HG02588 (cell line): ENCODE measurements around the gene PRIMA1.

ENCODE experiments used
- ATAC-seq: cut with Tn5 transposase; IDR thresholded peaks from one replicate; pipeline ENCODE4 v1.9.1; 2021; ENCODE audit warnings: mild to moderate bottlenecking, moderate library complexity; ENCODE audit not compliant: unreplicated experiment

The PRIMA1 gene

DNA sequence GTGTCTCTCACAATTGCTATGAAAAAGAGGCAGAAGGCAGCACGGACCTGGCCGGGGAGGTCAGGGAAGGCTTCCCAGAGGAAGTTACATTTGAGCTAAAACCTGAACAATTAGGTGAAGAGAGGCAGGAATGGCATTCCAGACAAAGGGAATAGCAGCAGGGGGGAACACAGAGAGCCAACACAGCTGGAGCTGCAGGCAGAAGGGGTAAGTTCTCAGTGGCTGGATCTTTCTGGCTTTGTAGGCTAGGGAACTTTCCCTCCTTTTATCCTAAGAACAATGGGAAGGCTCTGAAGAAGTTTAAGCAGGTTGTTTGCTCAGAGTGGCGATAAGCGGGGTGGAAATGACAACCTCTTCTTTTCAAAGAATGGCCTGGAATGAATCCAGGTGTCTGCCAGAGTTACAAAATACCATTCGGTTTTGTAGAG lies 100.0 kb downstream of the PRIMA1 start:
- no peak for ATAC-seq

DNA sequence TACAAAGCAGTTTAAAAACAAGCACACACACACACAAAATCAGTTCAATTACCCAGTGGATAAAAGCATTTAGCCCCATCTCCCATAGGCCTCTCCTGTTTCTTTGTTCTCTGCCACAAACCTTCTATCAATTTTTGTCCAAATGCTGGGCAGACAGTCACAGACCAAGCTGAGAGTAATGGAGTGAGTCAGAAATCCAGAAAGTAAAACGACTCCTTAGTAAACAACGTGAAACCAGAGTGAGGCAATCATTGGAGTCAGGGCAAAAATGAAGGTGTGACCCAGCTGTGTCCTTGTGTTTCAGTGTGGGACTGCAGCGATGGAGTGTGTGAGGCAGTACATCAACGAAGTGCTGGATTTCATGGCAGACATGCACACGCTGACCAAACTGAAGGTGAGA lies 102.0 kb downstream of the PRIMA1 start:
- no peak for ATAC-seq

DNA sequence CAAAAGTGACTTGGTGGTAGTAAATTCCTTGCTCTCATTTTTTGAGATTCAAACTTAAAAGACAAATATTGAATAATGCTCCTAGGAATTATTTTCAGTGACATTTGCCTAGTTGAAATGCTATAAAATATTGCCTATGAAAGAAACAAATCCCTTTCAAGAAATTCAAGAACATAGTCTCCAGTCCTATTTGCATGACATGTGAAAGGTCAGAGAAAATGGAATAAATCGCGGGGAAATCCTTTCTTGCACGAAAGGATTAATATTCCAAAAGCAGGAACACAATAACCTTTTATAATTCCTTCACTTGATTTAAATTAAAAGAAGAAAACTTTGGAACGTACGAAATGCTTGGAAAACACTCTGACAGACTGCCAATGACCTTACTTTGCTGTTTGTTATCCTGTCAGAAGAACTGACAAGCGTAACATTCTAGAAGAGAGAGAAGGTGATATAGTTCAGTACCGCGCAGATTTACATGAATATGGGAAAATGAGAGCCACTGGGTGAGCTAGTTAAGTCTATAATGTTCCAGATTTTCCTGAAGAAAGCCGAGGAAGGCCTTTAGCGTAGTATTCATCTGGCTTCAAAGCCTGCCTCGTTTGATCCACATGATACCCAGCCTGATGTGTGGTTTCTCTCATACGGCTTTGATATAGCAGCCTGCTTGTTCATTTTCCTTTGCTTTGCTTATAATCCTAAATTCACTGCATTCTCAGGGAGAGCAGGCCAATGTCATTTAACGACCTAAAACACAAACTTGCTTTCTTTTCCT lies 103.0 kb downstream of the PRIMA1 start:
- no peak for ATAC-seq

DNA sequence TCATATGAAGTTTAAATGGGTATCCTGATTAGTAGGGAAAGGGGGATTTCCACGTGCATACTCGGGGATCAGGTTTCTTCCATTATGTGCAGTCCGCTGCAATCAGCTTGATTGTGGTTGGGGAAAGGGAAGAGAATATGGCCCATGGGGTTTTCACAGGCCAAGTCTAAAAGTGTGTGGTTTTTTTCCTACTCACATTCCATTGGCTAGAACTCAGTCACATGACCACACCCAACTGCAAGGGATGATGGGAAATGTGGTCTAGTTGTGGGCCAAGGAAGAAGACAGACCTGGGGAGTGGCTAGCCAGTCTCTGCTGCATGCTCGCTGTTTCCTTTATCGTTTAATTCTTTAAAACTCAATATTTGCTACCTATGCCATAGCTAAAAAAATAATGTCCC lies 105.1 kb downstream of the PRIMA1 start:
- no peak for ATAC-seq

- ATAC-seq: no peak
Observed at GRCh38 chr14:93682459-93682858, 105.8 kb downstream of the PRIMA1 start.

GRCh38 chr14:93676416-93676958 lies 111.8 kb downstream of the PRIMA1 start:
- ATAC-seq: no peak

DNA sequence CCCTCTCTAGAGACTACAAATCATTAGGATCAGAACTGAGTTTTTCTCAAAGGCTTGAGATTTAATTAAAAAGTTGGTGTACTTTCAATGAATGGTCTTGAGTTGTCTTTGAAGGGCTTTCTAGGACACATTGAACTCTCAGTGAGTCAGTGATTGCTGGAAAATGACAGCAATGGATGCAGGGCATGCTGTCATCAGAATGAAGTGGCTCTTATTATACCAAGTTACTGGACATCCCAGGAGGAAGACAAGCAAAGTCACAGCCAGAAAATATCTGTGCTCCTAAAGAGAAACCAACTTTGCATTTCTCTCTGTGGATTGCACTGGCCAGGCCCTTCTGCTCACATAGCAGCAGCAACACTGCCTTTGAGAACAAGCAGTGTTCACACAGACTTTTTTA lies 112.6 kb downstream of the PRIMA1 start:
- ATAC-seq: no peak

- ATAC-seq: no peak
Observed at GRCh38 chr14:93674343-93674742, 113.9 kb downstream of the PRIMA1 start.

DNA sequence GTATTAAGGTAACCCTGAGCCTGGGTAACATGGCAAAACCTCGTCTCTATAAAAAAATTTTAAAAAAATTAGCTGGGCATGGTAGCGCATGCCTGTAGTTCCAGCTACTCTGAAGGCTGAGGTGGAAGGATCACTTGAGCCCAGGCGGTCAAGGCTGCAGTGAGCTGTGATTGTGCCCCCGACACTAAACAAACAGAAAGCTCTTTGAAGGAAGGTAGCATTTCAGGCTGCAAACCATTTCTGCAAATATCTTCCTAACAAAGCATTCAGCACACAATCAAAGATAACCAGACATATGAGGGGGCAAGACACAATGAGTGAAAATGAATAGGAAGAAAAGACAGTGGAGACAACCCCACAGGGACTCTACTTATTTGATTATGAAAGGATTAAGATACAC lies 118.7 kb downstream of the PRIMA1 start:
- no peak for ATAC-seq
